A673 (cell line): ENCODE data around the gene SALL3.
"Not testable (repeated sequence)": the region's sequence is repeated elsewhere in the genome, so short reads cannot be mapped to it uniquely, and the experiment has no call there.

Experiments
- CTCF ChIP-seq: fragments of 300-800, 200-600 bp; sonication (generic); conservative IDR thresholded peaks from 2 replicates; pipeline ENCODE4 v1.5.1; 2017; ENCODE audit warnings: low read depth, mild to moderate bottlenecking, antibody characterized with exemption, low read length, moderate library complexity, mixed read lengths
- EZH2 ChIP-seq: fragments of 200-600 bp; sonication (generic); IDR thresholded peaks from 2 replicates; pipeline ENCODE4 v1.6.1; 2017; ENCODE audit warnings: borderline replicate concordance, low read depth, mild to moderate bottlenecking, mixed read lengths, antibody characterized with exemption, low read length; ENCODE audit not compliant: poor library complexity, severe bottlenecking

GRCh38 chr18:78964727-78965126 lies 14.9 kb upstream of the SALL3 start:
- TF ChIP-seq CTCF, EZH2: not testable (repeated sequence)
